Aorta (tissue), 5 donors: ENCODE results near the gene LHX3. TPM values are rescaled to one million over a fixed set of nuclear protein-coding genes. Genes with fewer than 3 reads are reported as not detected.

Experiments
- ATAC-seq: fragments of 200-7000 bp; cut with Tn5 transposase; one replicate; pipeline ENCODE4 v1.9.1; 2022; ENCODE audit warnings: moderate library complexity; ENCODE audit not compliant: low FRiP score
- DNase-seq, 2 donors: peaks; one replicate each; pipeline ENCODE4 v3.0.0-alpha.2; 2020
- H3K27ac ChIP-seq, 2 donors: one replicate each; pipeline ENCODE4 v1.5.1; 2013; ENCODE audit warnings: low read length in 2 of 2, mild to moderate bottlenecking in 2 of 2, moderate library complexity in 2 of 2, control low read depth in 1 of 2, inconsistent platforms in 1 of 2, low read depth in 1 of 2
- H3K27me3 ChIP-seq, 2 donors: one replicate each; pipeline ENCODE4 v1.6.1; 2013; ENCODE audit warnings: control low read depth in 1 of 2, low read length in 1 of 2, mild to moderate bottlenecking in 1 of 2, moderate library complexity in 1 of 2; ENCODE audit not compliant: insufficient read depth in 2 of 2, control insufficient read depth in 1 of 2
- H3K36me3 ChIP-seq, 2 donors: one replicate each; pipeline ENCODE4 v1.6.1; 2013; ENCODE audit warnings: control low read depth in 1 of 2, low read length in 1 of 2, mild to moderate bottlenecking in 1 of 2; ENCODE audit not compliant: insufficient read depth in 2 of 2, control insufficient read depth in 1 of 2
- H3K4me1 ChIP-seq, 2 donors: one replicate each; pipeline ENCODE4 v1.6.1; 2013; ENCODE audit warnings: low read length in 2 of 2, control low read depth in 1 of 2, mild to moderate bottlenecking in 1 of 2, moderate library complexity in 1 of 2; ENCODE audit not compliant: insufficient read depth in 2 of 2, control insufficient read depth in 1 of 2
- H3K4me3 ChIP-seq, 2 donors: one replicate each; pipeline ENCODE4 v1.5.1; 2013; ENCODE audit warnings: low read length in 2 of 2, control low read depth in 1 of 2, mild to moderate bottlenecking in 1 of 2
- H3K9me3 ChIP-seq: one replicate; pipeline ENCODE4 v1.6.1; 2013; ENCODE audit warnings: mild to moderate bottlenecking, low read length; ENCODE audit not compliant: control insufficient read depth
- WGBS, 2 donors: extraction: QIAGEN DNeasy Blood & Tissue Kit; methylation state at CpG; one replicate each; pipeline ENCODE4 v1.1.7; 2013; 5-methylcytosine and 5-hydroxymethylcytosine counted together
- intact Hi-C, 2 donors: fragments of 100-400 bp; cut with DNase I; formaldehyde crosslinking; loops; one replicate each; pipeline versions ENCODE4 v1.14.2 to v1.15.0; 2022
- polyA plus RNA-seq, 2 donors: library from polyadenylated mRNA; stranded (reverse); fragments of 200-250 nt; gene quantifications; one replicate each; pipeline ENCODE4 v1.2.3, GENCODE V29; 2013
- total RNA-seq, 2 donors: library from RNA; stranded (reverse); fragmentation: NEBNext Ultra II Directional; extraction: Animal tissue kit (Norgen Biotek cat#: 25700); gene quantifications; one replicate each; pipeline ENCODE4 v1.2.1, GENCODE V29; 2021
- donor health status: healthy with polysubstance abuse.
- donor health status: Bipolar disorder and iron deficiency.
- donor health status: DM: no; HTN: no; CAD: no.
- donor health status: DM: no; HTN: no; CAD: no.
- donor health status: DM: yes; HTN: yes; CAD: no.

LHX3 gene
- total and polyA plus RNA-seq, 4 donors, result not detected

GRCh38 chr9:136243631-136244030, 38.7 kb upstream of the LHX3 start:
- no peak for ATAC-seq
- DNase-seq, result no peak
- H3K27me3 ChIP-seq, result no peaks in the 10 kb centered on the region
- no peaks in the 10 kb centered on the region for H3K9me3 ChIP-seq
- no peak overlapping the region for H3K27ac ChIP-seq
- no peak overlapping the region for H3K4me3 ChIP-seq
- no peaks in the 10 kb centered on the region for H3K4me1 ChIP-seq
- intact Hi-C loops, result loop anchor here in 1 of 2 donors (10.0 kb wide), 2 partner anchors 279 to 339 kb away; partner anchors contain the start of genes CAMSAP1 and UBAC1
- 82 to 85% methylated on average over 4 of the region's 4 CpGs for WGBS, 2 donors
- H3K36me3 ChIP-seq, result no peaks in the 10 kb centered on the region

GRCh38 chr9:136242918-136243525, 38.1 kb upstream of the LHX3 start:
- intact Hi-C loops, result loop anchor here in 1 of 2 donors (10.0 kb wide), 2 partner anchors 278 to 338 kb away; partner anchors contain the start of genes CAMSAP1 and UBAC1
- H3K4me3 ChIP-seq, result no peak overlapping the region
- H3K4me1 ChIP-seq, result no peaks in the 10 kb centered on the region
- H3K36me3 ChIP-seq, result no peaks in the 10 kb centered on the region
- WGBS, 2 donors, result 81 to 82% methylated on average over 6 of the region's 6 CpGs
- H3K27ac ChIP-seq, result no peak overlapping the region
- no peak for DNase-seq
- no peaks in the 10 kb centered on the region for H3K27me3 ChIP-seq
- no peaks in the 10 kb centered on the region for H3K9me3 ChIP-seq
- no peak for ATAC-seq

- no peaks in the 10 kb centered on the region for H3K36me3 ChIP-seq
- WGBS, 2 donors, result 91 to 96% methylated on average over 8 of the region's 8 CpGs
- DNase-seq, result no peak
- H3K4me3 ChIP-seq, result no peak overlapping the region
- H3K27ac ChIP-seq, result no peak overlapping the region
- H3K9me3 ChIP-seq, result no peaks in the 10 kb centered on the region
- ATAC-seq, result no peak
- H3K27me3 ChIP-seq, result no peaks in the 10 kb centered on the region
- intact Hi-C loops, result loop anchor here in 1 of 2 donors (10.0 kb wide), 2 partner anchors 277 to 337 kb away; partner anchors contain the start of genes CAMSAP1 and UBAC1
- H3K4me1 ChIP-seq, result no peaks in the 10 kb centered on the region
Observed at GRCh38 chr9:136242248-136242647, 37.3 kb upstream of the LHX3 start.

GRCh38 chr9:136241542-136241941, 36.6 kb upstream of the LHX3 start:
- intact Hi-C loops, result loop anchor here in 1 of 2 donors (10.0 kb wide), 2 partner anchors 277 to 337 kb away; partner anchors contain the start of genes CAMSAP1 and UBAC1
- no peaks in the 10 kb centered on the region for H3K9me3 ChIP-seq
- H3K36me3 ChIP-seq, result no peaks in the 10 kb centered on the region
- H3K27ac ChIP-seq, result no peak overlapping the region
- no peaks in the 10 kb centered on the region for H3K4me1 ChIP-seq
- no peak overlapping the region for H3K4me3 ChIP-seq
- no peaks in the 10 kb centered on the region for H3K27me3 ChIP-seq
- DNase-seq (no peak), ATAC-seq (no peak)
- WGBS, 2 donors, result 96% methylated on average over 13 of the region's 13 CpGs

- H3K27ac ChIP-seq, result no peak overlapping the region
- 95 to 96% methylated on average over 20 of the region's 20 CpGs for WGBS, 2 donors
- H3K4me1 ChIP-seq, result no peaks in the 10 kb centered on the region
- no peaks in the 10 kb centered on the region for H3K36me3 ChIP-seq
- intact Hi-C loops, result loop anchor here in 1 of 2 donors (10.0 kb wide), 2 partner anchors 276 to 336 kb away; partner anchors contain the start of genes CAMSAP1 and UBAC1
- no peak overlapping the region for H3K4me3 ChIP-seq
- ATAC-seq, result no peak
- H3K9me3 ChIP-seq, result no peaks in the 10 kb centered on the region
- DNase-seq, result no peak
- no peaks in the 10 kb centered on the region for H3K27me3 ChIP-seq
Observed at GRCh38 chr9:136240941-136241340, 36.0 kb upstream of the LHX3 start.

- no peaks in the 10 kb centered on the region for H3K36me3 ChIP-seq
- 78 to 80% methylated on average over 2 of the region's 2 CpGs for WGBS, 2 donors
- H3K4me3 ChIP-seq, result no peak overlapping the region
- no peaks in the 10 kb centered on the region for H3K4me1 ChIP-seq
- intact Hi-C loops, result loop anchor here in 1 of 2 donors (10.0 kb wide), 2 partner anchors 275 to 335 kb away; partner anchors contain the start of genes CAMSAP1 and UBAC1
- H3K27ac ChIP-seq, result no peak overlapping the region
- ATAC-seq (no peak), DNase-seq (no peak)
- no peaks in the 10 kb centered on the region for H3K9me3 ChIP-seq
- H3K27me3 ChIP-seq, result no peaks in the 10 kb centered on the region
Observed at GRCh38 chr9:136239983-136240330, 35.0 kb upstream of the LHX3 start.

GRCh38 chr9:136239135-136239982, 34.4 kb upstream of the LHX3 start:
- no peak for DNase-seq
- Histone ChIP-seq H3K27ac (no peak overlapping the region), H3K9me3 (no peaks in the 10 kb centered on the region), H3K36me3 (no peaks in the 10 kb centered on the region), H3K4me3 (no peak overlapping the region), H3K4me1 (no peaks in the 10 kb centered on the region), H3K27me3 (no peaks in the 10 kb centered on the region)
- WGBS, 2 donors, result 87 to 88% methylated on average over 25 of the region's 25 CpGs
- intact Hi-C loops, result no loop called here
- no peak for ATAC-seq

GRCh38 chr9:136238342-136238732, 33.4 kb upstream of the LHX3 start:
- H3K36me3 ChIP-seq, result no peaks in the 10 kb centered on the region
- DNase-seq (no peak), ATAC-seq (no peak)
- H3K27ac ChIP-seq, result no peak overlapping the region
- H3K27me3 ChIP-seq, result no peaks in the 10 kb centered on the region
- H3K9me3 ChIP-seq, result no peaks in the 10 kb centered on the region
- intact Hi-C loops, result no loop called here
- H3K4me1 ChIP-seq, result no peaks in the 10 kb centered on the region
- 63 to 71% methylated on average over 12 of the region's 12 CpGs for WGBS, 2 donors
- H3K4me3 ChIP-seq, result no peak overlapping the region
